ENCODE measurements around the gene AKAP8L. TPM values are rescaled to one million over a fixed set of nuclear protein-coding genes. Genes with fewer than 3 reads are reported as not detected.
A peak's percentile ranks its signal among the peaks of the same experiment; 100 is the strongest.

Gene AKAP8L
- total and polyA plus RNA-seq, 10 donors, result 41.2 to 236 (median 136) TPM

DNA sequence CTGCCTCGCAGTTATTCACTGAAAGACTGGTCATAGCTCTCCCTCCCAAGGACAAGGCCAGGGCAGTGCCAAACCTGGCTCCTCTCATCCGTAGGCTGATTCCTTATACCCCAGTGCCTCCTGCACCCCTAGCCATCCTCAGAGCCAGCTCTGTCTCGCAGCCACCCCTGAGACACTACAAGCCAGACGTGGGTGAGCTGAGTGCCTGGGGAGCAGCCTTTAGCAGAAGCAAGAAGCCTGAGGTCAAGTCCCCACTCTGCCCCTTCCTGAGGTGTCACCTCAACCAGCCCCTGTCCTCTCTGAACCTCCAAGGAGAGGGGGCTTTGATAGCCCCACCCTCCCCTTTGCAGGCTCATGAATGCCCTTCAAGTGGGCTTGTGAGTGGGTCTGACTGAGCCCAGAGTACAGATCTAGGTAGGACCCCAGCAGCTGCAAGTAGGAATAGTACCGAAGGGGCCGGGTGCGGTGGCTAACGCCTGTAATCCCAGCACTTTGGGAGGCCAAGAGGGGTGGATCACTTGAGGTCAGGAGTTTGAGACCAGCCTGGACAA, 14.8 kb upstream of the AKAP8L start:
- Histone ChIP-seq H3K36me3 (peaks cover 0 to 35% (median 8%) of the 10 kb centered on the region in 6 donors), H3K4me3 (peak overlapping the region in 7 of 8 donors; percentile 71 to 96 (median 77)), H3K9me3 (no peaks in the 10 kb centered on the region), H3K27me3 (replicated peaks in 1 of 7) (no peaks in the 10 kb centered on the region), H3K4me1 (peaks cover 20 to 47% (median 40%) of the 10 kb centered on the region in 6 donors), H3K27ac (peak overlapping the region; percentile 73 to 94 (median 91))
- TF ChIP-seq POLR2A (IDR thresholded peaks at IDR 0.05) (no peak), POLR2AphosphoS5 (IDR thresholded peaks at IDR 0.05) (no peak)
- TF ChIP-seq, protein P1, sequence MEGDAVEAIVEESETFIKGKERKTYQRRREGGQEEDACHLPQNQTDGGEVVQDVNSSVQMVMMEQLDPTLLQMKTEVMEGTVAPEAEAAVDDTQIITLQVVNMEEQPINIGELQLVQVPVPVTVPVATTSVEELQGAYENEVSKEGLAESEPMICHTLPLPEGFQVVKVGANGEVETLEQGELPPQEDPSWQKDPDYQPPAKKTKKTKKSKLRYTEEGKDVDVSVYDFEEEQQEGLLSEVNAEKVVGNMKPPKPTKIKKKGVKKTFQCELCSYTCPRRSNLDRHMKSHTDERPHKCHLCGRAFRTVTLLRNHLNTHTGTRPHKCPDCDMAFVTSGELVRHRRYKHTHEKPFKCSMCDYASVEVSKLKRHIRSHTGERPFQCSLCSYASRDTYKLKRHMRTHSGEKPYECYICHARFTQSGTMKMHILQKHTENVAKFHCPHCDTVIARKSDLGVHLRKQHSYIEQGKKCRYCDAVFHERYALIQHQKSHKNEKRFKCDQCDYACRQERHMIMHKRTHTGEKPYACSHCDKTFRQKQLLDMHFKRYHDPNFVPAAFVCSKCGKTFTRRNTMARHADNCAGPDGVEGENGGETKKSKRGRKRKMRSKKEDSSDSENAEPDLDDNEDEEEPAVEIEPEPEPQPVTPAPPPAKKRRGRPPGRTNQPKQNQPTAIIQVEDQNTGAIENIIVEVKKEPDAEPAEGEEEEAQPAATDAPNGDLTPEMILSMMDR (IDR thresholded peaks at IDR 0.05 in 8 of 11, conservative IDR thresholded peaks at IDR 0.05 in 3 of 11), result no peak
- intact Hi-C loops (cut with DNase I; ENCODE audit: low total_unique reads), result no loop called here
- 59 to 70% (median 66%) methylated on average over 7 to 8 of the region's 8 CpGs for WGBS, 5 donors
- DNase-seq, result peak; percentile 78

DNA sequence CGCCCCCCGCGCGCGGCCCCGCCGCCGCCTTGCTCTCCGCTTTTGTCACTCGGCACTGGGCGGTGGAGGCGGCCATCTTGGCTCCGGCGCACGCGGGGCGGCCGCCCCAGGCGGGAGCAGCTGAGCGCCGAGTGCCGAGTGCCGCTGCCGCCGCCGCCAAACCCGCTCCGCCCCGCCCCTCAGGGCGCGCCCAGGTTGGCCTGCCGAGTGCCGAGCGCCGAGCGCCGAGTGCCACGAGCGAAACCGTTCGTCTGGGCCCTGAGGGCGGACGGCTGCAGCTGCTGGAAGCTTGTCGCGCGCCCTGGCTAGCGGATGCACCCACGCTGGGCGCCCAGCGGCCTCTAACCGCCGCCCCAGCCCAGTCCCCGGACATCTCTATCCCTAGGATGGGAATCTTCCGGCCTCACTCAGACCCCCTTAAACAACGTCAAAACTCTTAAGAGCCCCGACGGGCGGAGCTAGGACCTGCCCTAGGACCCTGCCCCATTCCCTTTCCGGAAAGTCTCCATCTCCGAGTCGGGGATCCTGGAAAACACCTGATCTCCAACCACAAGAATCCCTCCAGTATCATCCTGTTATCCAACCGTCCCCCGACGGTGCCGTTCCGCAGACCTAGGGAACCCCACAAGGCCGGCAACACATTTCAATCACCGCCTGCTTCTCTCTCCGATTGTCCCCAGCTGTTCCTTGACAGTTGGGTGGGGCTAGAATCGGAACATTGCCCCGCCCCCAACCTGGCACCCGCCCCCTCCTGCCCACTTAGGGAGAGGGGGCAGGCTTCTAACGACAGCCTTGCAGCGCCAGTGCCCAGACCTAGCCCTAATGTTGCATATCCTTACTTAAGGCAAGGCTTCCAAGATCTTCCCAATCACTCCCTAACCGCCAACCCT, 14.1 kb upstream of the AKAP8L start:
- intact Hi-C loops (cut with DNase I; ENCODE audit: low total_unique reads), result no loop called here
- WGBS, 5 donors, result 0 to 1% (median 1%) methylated on average over 20 to 75 of the region's 75 CpGs
- peak overlapping the region; percentile 73 to 94 (median 91) for H3K27ac ChIP-seq
- peak; percentile 99 for DNase-seq
- H3K9me3 ChIP-seq, result no peaks in the 10 kb centered on the region
- H3K36me3 ChIP-seq, result peaks cover 0 to 35% (median 14%) of the 10 kb centered on the region in 6 donors
- peaks cover 22 to 54% (median 44%) of the 10 kb centered on the region in 6 donors for H3K4me1 ChIP-seq
- no peaks in the 10 kb centered on the region for H3K27me3 ChIP-seq (replicated peaks in 1 of 7)
- TF ChIP-seq, protein P1 (IDR thresholded peaks at IDR 0.05 in 8 of 11, conservative IDR thresholded peaks at IDR 0.05 in 3 of 11), result peak in 2 of 11 experiments; percentile 8 to 17
- TF ChIP-seq POLR2A (IDR thresholded peaks at IDR 0.05), result peak in 1 of 3 donors; percentile 90
- TF ChIP-seq POLR2AphosphoS5 (IDR thresholded peaks at IDR 0.05), result peak; percentile 76 to 88 (median 79)
- peak overlapping the region; percentile 64 to 96 (median 77) for H3K4me3 ChIP-seq

DNA sequence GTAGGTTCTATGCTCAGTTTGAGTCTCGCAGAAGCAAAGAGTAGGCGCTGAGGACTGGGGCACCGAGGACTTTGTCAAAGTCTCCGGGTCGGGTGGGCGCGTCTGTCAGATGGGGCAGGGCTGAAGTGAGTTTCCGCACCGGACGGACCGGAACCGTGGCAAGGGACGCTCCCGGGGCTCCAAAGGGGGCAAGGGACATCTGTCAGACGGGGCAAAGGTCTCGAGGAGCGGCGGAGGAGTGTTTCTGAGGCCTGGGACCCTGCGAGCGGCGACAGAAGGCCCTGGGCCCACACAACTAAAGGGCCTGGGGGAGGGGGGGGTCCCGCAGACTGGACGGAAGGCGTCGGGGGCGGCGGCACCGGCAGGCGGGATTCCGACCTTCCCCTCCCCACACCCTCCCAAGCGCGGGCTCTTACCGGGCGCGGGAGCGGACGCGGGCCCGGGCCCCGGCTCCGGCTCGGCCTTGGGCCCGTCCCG, 13.3 kb upstream of the AKAP8L start:
- Histone ChIP-seq H3K27ac (peak overlapping the region in 5 of 8 donors; percentile 58 to 94 (median 75)), H3K9me3 (no peaks in the 10 kb centered on the region), H3K4me3 (peak overlapping the region; percentile 63 to 96 (median 78)), H3K36me3 (peaks cover 0 to 43% (median 22%) of the 10 kb centered on the region in 6 donors), H3K4me1 (peaks cover 22 to 62% (median 47%) of the 10 kb centered on the region in 6 donors), H3K27me3 (replicated peaks in 1 of 7) (no peaks in the 10 kb centered on the region)
- 0 to 2% (median 1%) methylated on average over 22 to 44 of the region's 44 CpGs for WGBS, 5 donors
- intact Hi-C loops (cut with DNase I; ENCODE audit: low total_unique reads), result no loop called here
- peak; percentile 84 for DNase-seq
- TF ChIP-seq POLR2A (IDR thresholded peaks at IDR 0.05) (no peak), POLR2AphosphoS5 (IDR thresholded peaks at IDR 0.05) (no peak)
- TF ChIP-seq, protein P1 (IDR thresholded peaks at IDR 0.05 in 8 of 11, conservative IDR thresholded peaks at IDR 0.05 in 3 of 11), result no peak

All from spleen (tissue), 11 donors.